Keratinocyte (primary cell): Measurements from ENCODE around the gene DKK2.

Experiments used
- CTCF ChIP-seq, 3 experiments: IDR thresholded peaks in 1 of 3; conservative IDR thresholded peaks in 1 of 3; optimal IDR thresholded peaks in 1 of 3; 2 replicates in 2 of 3; 3 replicates in 1 of 3; pipeline versions ENCODE3 to v1.5.1; 2011; ENCODE audit warnings: low read length in 3 of 3, mild to moderate bottlenecking in 3 of 3, moderate library complexity in 2 of 3, control low read depth in 1 of 3, inconsistent platforms in 1 of 3; ENCODE audit not compliant: insufficient read depth in 2 of 3; ENCODE audit errors: extremely low read depth in 1 of 3
- EZH2 ChIP-seq: IDR thresholded peaks from one replicate; pipeline ENCODE4 v1.6.1; 2012; ENCODE audit warnings: inconsistent platforms, mild to moderate bottlenecking, low read length, moderate library complexity

GRCh38 chr4:107035819-107036583 lies at the start of gene DKK2:
- TF ChIP-seq EZH2 (peak; percentile 44), CTCF (optimal IDR thresholded peaks at IDR 0.05 in 1 of 3, IDR thresholded peaks at IDR 0.05 in 1 of 3, conservative IDR thresholded peaks at IDR 0.05 in 1 of 3; ENCODE audit: extremely low read depth in 1 of 3, insufficient read depth in 2 of 3, low read length in 3 of 3) (no peak)
